HG02884 (cell line): Measurements from ENCODE around the gene NELL2.
"Not testable (repeated sequence)": the region's sequence is repeated elsewhere in the genome, so short reads cannot be mapped to it uniquely, and the experiment has no call there.

Source experiments
- ATAC-seq: cut with Tn5 transposase; IDR thresholded peaks from one replicate; pipeline ENCODE4 v1.9.1; 2021; ENCODE audit warnings: mild to moderate bottlenecking, moderate library complexity; ENCODE audit not compliant: unreplicated experiment

The NELL2 gene

GRCh38 chr12:44847888-44848702 lies 28.0 kb downstream of the NELL2 start:
- peak; percentile 89 for ATAC-seq

- ATAC-seq: peak; percentile 10
These were observed 28.7 kb downstream of the NELL2 start for GRCh38 chr12:44847403-44847802.

GRCh38 chr12:44846826-44847225 lies 29.3 kb downstream of the NELL2 start:
- ATAC-seq: no peak

GRCh38 chr12:44842669-44843068 lies 33.4 kb downstream of the NELL2 start:
- ATAC-seq: no peak

GRCh38 chr12:44839785-44840184 lies 36.3 kb downstream of the NELL2 start:
- ATAC-seq: no peak

GRCh38 chr12:44837114-44837755 lies 38.9 kb downstream of the NELL2 start:
- no peak for ATAC-seq

GRCh38 chr12:44835641-44836379 lies 40.3 kb downstream of the NELL2 start:
- ATAC-seq: no peak

GRCh38 chr12:44834996-44835395 lies 41.1 kb downstream of the NELL2 start:
- ATAC-seq: not testable (repeated sequence)

- ATAC-seq: no peak
These were observed 42.6 kb downstream of the NELL2 start for GRCh38 chr12:44833561-44833960.

GRCh38 chr12:44830566-44831055 lies 45.5 kb downstream of the NELL2 start:
- ATAC-seq: no peak

GRCh38 chr12:44829045-44829444 lies 47.1 kb downstream of the NELL2 start:
- ATAC-seq: no peak

GRCh38 chr12:44827832-44828438 lies 48.2 kb downstream of the NELL2 start:
- ATAC-seq: no peak

- ATAC-seq: not testable (repeated sequence)
These were observed 54.4 kb downstream of the NELL2 start for GRCh38 chr12:44821702-44822101.

- ATAC-seq: no peak
These were observed 56.2 kb downstream of the NELL2 start for GRCh38 chr12:44819884-44820283.

GRCh38 chr12:44817687-44818086 lies 58.4 kb downstream of the NELL2 start:
- no peak for ATAC-seq

- ATAC-seq: no peak
These were observed 59.6 kb downstream of the NELL2 start for GRCh38 chr12:44816446-44817017.

- peak; percentile 66 for ATAC-seq
These were observed 64.1 kb downstream of the NELL2 start for GRCh38 chr12:44812062-44812461.

- ATAC-seq: no peak
These were observed 72.0 kb downstream of the NELL2 start for GRCh38 chr12:44804068-44804467.

GRCh38 chr12:44795970-44796369 lies 80.1 kb downstream of the NELL2 start:
- no peak for ATAC-seq

- ATAC-seq: no peak
These were observed 87.4 kb downstream of the NELL2 start for GRCh38 chr12:44788731-44789130.
